NOMO-1 treated with dmso at 0.1 percent for 144 hours (cell line): Measurements from ENCODE around the gene SIRT2.

Experiments
- DNase-seq: peaks from one replicate; lab custom pipeline; 2025; ENCODE audit not compliant: unreplicated experiment; lab: John Stamatoyannopoulos, UW

Gene SIRT2

DNA sequence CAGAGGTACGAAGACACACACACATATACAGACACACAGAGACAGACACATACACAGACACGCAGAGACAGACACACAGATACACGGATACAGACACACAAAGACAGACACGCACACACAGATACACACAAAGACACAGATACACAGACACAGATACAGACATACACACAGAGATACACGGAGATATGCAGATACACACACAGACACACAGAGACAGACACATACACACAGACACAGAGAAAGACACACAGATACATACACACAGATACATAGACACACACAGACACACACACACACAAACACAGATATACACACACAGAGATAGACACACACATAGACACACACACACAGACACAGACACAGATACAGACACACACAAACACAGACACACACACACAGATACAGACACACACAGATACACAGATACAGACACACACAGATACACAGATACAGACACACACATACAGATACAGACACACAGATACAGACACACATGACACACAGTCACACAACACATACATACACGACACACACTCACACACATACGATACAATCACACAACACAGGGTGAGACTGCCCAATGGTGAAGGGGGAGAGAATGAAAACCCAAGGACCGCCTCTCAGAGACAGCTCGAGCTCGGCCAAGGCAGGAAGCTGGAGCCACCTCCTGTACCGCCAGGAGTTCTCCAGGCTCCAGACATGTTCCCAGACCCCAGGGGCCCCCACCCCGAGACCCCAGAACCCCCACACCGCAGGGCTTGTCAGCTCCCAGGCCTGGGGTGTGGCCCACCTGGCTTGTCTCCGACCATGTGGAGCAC is 21.4 kb upstream of the SIRT2 start:
- DNase-seq, result no peak

DNA sequence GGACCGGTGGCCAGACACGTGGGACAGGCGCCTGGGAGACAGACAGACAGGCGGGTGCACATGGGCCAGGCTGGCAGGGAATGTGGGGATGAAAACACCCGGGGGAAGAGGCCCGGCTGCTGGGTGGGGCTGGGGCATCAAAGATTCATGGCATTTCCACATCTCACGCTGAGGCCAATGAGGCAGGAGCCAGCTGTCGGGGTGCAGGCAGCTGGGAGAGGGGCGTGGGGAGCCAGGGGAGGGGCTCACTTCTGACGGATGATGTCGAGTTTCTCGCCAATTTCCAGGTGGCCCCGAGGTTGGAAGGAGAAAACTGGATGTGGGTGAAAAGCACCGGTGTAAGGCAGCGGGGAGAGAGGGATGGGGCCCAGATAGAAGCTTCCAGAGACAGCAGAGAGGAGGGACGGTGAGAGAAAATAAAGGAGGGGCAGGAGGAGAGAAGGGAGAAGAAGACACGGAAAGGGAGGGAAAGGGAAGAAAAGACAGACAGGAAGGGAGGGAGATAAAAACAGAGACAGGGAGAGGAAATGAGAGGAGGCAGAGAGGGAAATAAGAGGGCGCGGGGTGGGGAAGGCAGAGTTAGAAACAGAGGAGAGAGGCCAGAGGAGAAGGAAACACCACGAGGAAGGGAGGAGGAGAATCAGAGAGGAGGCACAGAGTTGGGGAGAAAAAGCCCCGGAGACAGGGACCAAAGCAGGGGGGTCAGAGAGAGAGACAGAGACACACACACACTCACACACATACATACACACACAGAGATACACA is 20.6 kb upstream of the SIRT2 start:
- no peak for DNase-seq

DNA sequence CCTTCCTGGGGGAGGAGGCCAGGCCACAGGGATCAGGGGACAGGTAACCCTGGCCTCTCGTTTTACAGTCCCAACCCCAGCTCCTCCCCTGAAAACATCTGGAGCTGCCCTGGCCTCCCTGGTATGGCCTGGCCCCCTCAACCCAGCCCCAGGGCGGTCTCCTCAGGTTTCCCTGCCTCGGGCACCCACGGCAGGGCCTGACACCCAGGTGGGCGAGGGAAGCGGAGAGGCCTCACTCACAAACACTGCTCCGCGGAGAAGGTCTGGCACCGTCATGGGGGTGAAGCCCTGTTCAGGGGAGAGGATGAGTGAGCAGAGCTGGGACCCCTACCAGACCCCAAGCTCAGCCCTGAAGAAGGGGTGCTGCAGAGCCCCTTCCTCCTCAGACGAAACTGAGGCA is 19.1 kb upstream of the SIRT2 start:
- no peak for DNase-seq

DNA sequence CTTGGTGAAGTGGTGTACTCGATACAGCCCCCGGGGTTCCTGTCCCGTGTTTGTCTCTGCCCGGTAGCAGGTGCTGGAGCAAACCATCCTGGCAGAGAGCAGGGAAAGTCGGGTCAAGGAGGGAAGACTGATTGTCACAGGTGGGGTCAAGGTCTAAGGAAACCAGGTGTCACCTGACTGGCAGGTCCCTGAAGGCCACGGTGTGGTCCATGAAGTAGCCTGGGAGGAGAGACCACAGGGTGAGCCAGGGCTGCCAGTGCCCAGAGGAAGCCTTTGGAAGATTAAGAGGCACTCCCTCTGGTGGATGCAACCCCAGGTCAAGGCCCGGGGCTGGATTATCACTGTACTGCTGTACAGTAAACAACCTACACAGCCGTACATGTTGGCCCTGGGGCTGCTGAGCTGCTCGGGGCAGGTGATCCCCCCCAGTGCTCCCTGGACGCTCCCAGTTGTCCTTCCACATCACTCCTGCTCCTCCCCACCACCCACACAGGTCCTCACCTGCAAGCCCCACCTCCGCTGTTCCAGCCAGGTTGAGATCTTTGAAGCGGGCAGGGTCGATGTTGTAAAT is 18.6 kb upstream of the SIRT2 start:
- no peak for DNase-seq

DNA sequence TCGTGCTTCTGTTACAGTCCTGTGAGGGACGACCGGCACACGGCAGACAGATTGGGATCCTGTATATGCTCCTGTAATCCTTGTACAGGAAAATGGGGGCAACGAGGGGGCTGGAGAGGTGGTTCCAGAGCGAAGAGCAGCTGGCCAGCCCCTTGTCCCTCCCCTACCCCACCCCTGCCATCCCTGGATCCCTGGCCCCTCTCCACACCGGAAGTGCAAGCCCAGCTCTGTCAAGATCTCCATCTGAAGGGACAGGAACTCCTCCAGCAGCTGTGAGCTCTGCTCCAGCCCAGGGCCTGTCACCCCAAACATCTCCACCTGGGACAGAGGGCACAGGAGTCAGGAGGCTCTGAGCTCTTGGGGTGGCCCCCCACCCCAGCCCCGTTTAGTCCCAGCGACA is 18.1 kb upstream of the SIRT2 start:
- DNase-seq, result no peak

DNA sequence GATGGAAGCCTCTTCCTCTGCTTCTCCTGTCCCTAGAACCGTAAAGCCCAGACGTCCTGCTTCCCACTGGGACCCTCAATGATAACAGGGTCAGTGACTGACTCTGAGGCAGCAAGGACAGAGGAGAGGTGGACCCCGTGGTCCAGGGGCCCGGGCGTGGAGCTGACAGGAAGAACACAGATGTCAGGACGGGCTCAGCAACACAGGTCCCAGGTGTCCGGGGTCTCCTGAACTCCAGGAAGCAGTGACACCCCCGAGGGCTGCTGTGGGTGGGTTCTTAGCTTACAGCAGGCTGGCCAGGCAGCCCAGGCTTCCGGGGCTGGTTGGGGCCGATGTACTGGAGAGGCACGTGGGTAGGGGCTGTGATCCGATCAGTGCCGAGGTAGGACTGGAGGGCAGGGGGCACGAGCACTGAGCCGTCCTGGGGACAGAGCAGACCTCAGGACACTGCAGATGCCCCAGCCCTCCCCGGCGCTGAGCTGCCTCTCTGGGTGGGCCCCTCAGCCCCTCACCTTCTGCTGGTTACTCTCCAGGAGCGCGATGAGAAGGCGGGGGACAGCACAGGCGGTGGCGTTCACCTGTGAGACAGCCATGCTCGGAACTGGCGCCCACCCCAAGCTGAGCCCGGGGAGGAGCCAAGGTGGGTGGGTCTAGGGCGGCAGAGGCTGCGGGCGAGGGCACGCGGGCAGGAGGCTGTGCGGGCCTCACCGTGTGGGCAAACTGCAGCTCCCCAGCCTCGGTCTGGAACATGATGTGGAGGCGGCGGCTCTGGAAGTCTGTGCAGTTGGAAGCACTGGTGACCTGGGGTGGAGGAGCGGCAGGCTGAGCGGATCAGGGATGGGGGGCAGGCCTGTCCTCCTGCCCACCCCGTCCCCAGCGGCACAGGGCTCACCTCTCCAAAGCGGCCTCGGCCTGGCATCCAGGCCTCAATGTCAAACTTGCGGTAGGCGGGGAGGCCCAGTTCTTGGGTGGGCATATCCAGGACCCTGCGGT is 16.2 kb upstream of the SIRT2 start:
- DNase-seq, result no peak

DNA sequence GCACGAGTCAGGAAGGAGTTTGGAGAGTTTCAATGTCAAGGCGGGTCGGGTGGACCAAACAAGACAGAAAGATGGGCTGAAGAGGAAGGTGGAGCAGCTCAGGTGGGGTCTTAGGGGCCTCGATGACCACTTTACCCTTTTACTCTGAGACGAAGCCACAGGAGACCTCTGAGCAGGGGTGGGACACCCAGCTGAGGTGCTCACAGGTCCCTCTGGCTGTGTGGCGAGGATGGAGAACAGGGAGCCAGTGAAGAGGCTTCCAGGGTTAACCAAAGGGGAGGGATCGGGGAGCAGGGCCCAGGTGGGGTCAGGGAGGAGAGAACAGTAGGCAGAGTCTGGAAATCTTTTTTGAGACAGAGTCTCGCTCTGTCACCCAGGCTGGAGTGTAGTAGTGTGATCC is 14.5 kb upstream of the SIRT2 start:
- no peak for DNase-seq

DNA sequence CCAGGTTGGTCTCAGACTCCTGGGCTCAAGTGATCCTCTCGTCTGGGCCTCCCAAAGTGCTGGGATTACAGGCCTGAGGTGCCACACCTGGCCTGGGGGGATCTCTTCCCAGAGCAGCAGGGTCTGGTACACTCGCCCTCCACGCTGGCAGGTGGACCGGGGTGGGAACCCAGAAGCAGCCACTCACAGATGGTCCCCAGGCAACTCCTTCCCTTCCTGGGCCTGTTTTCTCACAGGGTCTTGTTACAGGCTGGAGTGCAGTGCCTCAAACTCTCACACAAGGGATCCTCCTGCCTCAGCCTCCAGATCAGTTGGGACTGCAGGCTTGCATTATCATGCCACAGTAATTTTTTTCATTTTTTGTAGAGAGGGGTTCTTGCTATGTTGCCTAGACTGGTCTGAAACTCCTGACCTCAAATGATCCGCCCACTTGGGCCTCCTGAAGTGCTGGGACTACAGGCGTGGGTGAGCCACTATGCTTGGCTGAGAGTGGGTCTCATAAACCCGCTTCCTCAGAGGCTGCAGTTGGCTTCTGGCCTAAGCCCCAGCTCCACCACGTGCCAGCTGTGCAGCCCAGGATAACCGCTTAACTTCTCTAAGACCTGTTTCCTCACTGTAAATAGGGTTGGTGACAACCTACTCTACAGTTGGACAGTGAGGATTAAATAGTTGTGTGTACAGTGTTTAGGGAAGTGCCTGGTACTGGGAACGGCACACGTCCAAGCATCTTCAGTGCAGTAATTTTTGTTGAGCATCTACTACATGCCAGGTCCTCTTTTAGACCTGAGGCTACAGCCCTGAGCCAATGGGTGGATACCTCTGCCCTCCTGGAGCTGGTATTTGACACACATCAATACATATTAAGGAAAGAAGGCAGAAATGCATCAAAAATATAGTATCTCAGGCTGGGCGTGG is 13.4 kb upstream of the SIRT2 start:
- DNase-seq, result no peak

DNA sequence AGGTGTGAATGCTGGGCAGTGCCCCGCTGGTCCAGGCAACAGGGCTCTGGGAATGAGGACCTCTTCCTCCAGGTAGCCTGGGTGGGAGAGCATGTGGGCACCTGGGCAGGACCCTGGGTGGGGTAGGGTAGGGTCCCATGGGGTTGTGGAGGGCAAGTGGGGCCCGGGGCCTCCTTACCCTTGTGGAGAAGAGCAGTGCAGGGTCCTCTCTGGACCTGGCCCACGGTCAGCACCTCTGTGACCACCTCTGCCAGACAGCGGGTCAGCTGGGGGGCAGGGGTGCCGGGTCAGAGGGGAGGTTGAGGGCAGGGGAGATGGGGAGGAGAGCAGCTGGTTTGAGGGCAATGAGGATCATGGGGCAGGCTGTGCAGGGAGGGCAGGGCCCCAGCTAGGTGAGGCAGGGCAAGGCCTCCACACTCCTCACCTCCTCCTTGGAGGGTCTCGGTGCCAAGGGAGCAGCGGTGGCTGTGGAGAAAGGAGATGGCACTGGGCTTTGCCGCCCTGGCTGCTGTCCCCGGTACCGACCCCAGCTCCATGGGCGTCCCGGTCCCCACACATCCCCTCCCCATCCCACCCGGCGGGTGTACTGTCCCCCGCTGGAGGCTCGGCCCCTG is 12.1 kb upstream of the SIRT2 start:
- DNase-seq, result no peak

DNA sequence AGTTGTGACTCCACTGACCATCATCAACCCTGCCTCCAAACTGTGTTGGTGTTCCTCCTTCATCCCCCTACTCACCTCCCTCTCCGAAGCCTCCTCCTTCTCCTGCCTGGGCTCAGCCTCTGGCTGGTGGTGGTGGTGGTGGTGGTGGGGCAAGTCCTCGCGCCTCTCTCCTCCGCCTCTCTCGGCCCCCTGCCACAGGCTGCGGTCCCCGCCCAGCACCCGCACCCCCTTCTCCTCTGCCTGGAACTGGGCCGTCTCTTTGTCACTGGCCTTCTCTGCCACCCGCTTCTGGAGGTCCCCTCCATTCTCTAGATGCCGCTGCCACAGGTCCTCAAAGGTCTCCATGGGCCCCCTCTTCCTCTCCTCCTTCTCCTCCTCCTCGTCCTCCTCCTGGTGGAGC is 11.1 kb upstream of the SIRT2 start:
- no peak for DNase-seq

DNA sequence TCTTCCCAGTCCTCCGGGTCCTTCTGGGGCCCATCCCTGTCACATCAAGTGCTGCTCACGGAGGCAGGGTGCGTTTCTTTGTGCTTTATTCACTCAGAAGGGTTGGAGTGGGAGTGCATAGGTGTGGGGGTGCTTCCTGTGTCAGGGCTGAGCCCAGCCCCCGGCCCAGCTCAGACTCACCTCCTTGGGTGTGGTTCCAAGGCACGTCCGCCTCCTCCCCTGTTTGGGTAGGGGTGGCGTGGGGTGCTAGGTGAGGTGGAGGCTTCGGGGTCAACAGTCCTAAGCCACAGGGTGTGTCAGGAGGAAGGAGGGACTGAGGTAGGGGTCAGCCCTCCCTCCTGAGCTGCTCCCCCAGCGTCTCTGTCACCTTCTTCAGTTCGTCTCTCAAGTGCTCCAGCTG is 9.5 kb upstream of the SIRT2 start:
- no peak for DNase-seq

DNA sequence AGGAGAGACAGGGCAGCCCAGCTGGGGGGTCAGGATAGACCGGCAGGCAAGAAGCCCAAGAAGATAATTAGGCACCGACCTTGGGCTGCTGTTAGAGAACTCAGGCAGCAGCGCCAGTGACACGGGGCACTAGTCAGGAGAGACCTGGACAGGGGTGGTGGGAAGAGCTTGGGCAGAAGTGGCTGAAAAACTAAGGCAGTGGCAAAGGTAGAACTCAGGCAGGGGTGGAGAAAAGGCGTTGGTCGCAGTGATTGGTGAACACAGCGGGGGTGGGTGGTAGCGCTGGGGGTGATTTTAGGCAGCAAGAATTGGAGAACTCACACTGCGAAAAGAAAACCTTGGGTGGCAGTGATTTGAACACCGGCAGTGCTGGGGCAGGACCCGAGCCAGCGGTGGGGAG is 8.3 kb upstream of the SIRT2 start:
- DNase-seq, result no peak

DNA sequence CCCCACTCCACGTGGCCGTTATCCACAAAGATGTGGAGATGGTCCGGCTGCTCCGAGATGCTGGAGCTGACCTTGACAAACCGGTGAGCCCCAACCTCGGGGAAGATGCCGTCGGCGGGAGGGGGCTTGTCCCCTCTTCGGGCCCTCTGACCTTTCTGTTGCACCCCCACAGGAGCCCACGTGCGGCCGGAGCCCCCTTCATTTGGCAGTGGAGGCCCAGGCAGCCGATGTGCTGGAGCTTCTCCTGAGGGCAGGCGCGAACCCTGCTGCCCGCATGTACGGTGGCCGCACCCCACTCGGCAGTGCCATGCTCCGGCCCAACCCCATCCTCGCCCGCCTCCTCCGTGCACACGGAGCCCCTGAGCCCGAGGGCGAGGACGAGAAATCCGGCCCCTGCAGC is 7.8 kb upstream of the SIRT2 start:
- no peak for DNase-seq

DNA sequence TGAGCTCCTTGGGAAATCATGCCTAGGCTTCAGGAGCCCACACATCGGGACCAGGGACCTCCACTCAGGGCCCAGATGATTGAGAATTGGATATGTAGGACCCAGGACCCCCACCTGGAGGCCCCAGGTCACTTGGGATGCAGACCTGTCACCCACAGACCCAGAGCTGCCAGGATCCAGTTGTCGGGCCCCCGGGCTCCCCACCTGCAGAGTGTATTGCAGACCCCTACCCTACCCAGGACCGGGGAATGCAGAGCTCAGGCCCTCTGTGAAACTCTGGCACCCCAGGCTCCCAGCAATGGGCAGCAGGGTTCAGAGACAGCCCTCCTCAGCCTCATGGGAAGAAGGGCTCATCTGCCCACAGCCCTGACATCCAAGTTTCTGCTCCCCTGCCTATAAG is 6.2 kb upstream of the SIRT2 start:
- no peak for DNase-seq

DNA sequence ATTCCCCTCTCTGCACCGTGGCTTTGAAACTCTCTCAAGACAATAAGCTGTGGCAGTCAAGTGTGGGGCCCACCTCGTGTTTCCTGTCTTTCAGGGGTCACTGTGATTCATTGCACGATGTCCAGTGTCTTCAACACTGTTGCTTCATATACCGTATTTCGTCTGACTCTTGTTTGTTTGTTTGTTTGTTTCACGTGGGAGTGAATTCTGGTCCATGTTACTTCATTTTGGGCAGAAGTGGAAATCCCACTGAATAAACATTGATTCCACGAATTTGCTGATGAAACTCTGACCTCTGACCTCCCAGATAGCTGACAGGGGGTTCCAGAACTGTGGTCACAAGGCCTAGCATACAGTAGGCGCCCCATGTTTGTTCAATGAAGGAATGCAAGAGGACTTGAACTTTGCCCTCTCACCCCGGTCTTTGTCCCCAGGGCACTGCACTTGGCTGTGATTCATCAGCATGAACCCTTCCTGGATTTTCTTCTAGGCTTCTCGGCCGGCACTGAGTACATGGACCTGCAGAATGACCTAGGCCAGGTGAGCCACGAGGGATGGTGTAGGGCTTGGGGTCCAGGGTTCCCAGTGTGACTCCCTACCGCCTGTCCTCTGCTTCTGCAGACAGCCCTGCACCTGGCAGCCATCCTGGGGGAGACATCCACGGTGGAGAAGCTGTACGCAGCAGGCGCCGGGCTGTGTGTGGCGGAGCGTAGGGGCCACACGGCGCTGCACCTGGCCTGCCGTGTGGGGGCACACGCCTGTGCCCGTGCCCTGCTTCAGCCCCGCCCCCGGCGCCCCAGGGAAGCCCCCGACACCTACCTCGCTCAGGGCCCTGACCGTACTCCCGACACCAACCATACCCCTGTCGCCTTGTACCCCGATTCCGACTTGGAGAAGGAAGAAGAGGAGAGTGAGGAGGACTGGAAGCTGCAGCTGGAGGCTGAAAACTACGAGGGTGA is 5.4 kb upstream of the SIRT2 start:
- DNase-seq, result no peak

DNA sequence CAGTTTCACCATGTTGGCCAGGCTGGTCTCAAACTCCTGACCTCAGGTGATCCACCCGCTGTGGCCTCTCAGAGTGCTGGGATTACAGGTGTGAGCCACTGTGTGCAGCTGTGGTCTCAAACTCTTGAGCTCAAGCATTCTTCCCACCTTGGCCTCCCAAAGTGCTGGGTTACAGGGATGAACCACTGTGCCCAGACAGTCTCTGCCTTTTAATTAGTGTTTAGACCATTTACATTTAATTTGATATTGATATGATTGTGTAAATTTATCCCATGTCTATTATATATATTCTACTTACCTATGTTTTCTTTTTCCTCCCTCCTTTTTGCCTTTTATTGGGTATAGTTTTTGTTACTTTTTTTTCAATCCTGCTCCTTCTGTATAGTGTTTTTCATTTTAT is 2.3 kb upstream of the SIRT2 start:
- no peak for DNase-seq

DNA sequence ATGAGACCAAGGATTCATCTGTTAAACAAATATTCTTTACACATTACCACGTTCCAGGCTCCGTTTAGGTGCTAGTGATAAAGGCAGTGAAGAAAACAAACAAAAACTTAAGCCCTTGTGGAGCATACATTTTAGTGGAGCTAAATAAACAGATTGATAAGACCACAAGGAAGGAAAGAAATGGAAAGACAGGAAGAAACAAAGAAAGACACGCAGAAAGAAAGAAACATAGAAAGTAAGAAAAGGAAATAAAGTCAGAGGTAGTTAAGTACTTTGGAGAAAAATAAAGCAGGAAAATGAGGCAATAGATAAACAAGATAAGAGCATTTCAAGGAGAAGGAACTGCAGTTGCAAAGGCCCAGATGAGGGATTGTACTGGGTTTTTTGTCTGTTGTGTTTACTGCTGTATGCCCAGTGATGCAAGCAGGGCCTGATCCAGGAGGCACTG is 1.3 kb upstream of the SIRT2 start:
- no peak for DNase-seq

DNA sequence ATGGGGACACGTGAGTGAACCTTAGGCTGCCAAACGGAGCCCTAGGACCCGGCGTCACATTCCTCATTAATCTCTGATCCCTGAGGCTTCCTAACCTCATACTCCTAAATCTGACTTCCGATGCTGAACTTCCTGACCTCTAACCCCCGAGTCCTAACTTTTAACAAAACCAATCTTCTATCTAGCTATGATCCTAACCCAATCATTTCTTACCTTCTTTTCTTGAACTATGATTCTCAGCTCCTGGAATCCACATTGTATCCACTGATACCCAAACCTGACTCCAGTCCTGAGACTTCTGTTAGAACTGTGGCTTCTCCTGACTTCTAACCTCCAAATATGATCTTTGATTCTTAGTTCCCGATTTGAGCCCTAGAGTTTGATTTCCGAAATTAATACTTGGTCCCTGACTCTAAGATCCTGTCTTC is 798 bp upstream of the SIRT2 start:
- no peak for DNase-seq
